ENCODE results near the gene NTM.

The NTM gene

DNA sequence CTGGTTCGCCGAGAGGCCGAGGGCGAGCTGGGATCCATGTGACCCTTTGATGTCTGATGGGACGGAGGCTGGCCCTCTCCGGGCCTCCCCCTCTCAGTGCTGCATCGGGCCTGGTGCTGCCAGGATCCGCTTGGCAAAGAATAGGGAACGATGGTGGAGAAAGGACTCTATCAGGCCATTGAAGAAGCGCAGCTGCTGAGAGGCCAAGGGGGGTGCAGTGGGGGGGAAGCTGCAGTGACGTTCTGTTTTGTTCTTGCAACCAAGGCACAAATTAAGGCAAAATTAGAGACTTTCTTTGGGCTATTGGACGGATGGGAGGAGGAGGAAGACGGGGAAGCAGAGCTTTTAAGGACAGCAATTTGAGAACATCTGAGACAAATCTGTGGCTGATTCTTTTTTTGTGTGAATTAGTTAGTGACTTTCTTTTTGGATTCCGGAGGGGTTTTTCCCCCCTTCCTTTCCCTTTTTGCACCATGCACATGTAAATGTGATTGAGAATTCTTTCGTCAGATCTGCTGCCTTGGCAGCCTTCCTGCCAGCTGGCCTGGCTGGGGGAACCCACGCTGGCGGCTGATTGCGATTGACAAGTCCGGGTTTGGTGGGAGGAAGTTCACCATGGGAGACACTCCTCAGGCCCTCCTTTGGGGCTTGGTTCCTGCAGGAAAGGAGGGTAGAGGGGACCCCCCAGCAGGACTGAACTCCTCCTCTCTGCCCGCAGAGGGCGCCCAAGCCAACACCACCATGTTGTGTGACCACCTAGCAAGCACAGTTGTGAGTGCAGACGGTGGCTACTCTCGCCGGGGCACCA, 214.6 kb downstream of the NTM start:
- DNase-seq (ENCODE audit: low read depth in 1 of 2, low spot score in 1 of 2): no peak
- Histone ChIP-seq H3K4me3 (replicated peaks; ENCODE audit: insufficient read depth, low read length) (no peak overlapping the region), H3K27ac (replicated peaks) (no peak overlapping the region), H3K27me3 (ENCODE audit: insufficient read depth, poor library complexity, severe bottlenecking) (no peaks in the 10 kb centered on the region)
- TF ChIP-seq SPI1 (IDR thresholded peaks at IDR 0.05; ENCODE audit: borderline replicate concordance, low read depth) (no peak), POLR2AphosphoS5 (IDR thresholded peaks at IDR 0.05; ENCODE audit: low read depth) (no peak), GABPA (IDR thresholded peaks at IDR 0.05; ENCODE audit: low read depth) (no peak)
- TF ChIP-seq, protein P1, sequence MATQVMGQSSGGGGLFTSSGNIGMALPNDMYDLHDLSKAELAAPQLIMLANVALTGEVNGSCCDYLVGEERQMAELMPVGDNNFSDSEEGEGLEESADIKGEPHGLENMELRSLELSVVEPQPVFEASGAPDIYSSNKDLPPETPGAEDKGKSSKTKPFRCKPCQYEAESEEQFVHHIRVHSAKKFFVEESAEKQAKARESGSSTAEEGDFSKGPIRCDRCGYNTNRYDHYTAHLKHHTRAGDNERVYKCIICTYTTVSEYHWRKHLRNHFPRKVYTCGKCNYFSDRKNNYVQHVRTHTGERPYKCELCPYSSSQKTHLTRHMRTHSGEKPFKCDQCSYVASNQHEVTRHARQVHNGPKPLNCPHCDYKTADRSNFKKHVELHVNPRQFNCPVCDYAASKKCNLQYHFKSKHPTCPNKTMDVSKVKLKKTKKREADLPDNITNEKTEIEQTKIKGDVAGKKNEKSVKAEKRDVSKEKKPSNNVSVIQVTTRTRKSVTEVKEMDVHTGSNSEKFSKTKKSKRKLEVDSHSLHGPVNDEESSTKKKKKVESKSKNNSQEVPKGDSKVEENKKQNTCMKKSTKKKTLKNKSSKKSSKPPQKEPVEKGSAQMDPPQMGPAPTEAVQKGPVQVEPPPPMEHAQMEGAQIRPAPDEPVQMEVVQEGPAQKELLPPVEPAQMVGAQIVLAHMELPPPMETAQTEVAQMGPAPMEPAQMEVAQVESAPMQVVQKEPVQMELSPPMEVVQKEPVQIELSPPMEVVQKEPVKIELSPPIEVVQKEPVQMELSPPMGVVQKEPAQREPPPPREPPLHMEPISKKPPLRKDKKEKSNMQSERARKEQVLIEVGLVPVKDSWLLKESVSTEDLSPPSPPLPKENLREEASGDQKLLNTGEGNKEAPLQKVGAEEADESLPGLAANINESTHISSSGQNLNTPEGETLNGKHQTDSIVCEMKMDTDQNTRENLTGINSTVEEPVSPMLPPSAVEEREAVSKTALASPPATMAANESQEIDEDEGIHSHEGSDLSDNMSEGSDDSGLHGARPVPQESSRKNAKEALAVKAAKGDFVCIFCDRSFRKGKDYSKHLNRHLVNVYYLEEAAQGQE (IDR thresholded peaks at IDR 0.05; ENCODE audit: insufficient replicate concordance, low read depth): no peak

DNA sequence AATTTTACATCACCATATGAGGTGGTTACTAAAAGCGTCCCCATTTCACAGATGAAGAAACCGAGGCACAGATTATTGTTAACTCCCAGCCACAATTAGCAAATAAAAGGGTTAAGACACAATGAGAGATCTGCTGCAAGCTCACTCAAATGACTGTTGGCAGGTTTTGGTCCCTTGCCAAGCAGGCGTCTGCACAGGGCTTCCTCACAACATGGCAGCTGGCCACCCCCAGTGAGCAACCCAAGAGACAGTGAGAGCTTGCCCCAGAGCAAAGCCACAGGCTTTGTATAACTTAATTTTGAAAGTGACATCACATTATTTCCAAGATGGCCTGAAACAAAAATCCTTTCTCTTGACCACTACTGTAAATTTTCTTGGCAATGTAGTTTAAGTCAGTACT, 217.6 kb downstream of the NTM start:
- no peak overlapping the region for H3K27ac ChIP-seq (replicated peaks)
- TF ChIP-seq, protein P1 (IDR thresholded peaks at IDR 0.05; ENCODE audit: insufficient replicate concordance, low read depth): no peak
- TF ChIP-seq POLR2AphosphoS5 (IDR thresholded peaks at IDR 0.05; ENCODE audit: low read depth) (no peak), SPI1 (IDR thresholded peaks at IDR 0.05; ENCODE audit: borderline replicate concordance, low read depth) (no peak), GABPA (IDR thresholded peaks at IDR 0.05; ENCODE audit: low read depth) (no peak)
- TF ChIP-seq, protein P2, sequence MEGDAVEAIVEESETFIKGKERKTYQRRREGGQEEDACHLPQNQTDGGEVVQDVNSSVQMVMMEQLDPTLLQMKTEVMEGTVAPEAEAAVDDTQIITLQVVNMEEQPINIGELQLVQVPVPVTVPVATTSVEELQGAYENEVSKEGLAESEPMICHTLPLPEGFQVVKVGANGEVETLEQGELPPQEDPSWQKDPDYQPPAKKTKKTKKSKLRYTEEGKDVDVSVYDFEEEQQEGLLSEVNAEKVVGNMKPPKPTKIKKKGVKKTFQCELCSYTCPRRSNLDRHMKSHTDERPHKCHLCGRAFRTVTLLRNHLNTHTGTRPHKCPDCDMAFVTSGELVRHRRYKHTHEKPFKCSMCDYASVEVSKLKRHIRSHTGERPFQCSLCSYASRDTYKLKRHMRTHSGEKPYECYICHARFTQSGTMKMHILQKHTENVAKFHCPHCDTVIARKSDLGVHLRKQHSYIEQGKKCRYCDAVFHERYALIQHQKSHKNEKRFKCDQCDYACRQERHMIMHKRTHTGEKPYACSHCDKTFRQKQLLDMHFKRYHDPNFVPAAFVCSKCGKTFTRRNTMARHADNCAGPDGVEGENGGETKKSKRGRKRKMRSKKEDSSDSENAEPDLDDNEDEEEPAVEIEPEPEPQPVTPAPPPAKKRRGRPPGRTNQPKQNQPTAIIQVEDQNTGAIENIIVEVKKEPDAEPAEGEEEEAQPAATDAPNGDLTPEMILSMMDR (IDR thresholded peaks at IDR 0.05; ENCODE audit: insufficient read depth, low read length): no peak
- no peaks in the 10 kb centered on the region for H3K27me3 ChIP-seq (ENCODE audit: insufficient read depth, poor library complexity, severe bottlenecking)
- no peak for DNase-seq (ENCODE audit: low read depth in 1 of 2, low spot score in 1 of 2)
- no peak overlapping the region for H3K4me3 ChIP-seq (replicated peaks; ENCODE audit: insufficient read depth, low read length)

DNA sequence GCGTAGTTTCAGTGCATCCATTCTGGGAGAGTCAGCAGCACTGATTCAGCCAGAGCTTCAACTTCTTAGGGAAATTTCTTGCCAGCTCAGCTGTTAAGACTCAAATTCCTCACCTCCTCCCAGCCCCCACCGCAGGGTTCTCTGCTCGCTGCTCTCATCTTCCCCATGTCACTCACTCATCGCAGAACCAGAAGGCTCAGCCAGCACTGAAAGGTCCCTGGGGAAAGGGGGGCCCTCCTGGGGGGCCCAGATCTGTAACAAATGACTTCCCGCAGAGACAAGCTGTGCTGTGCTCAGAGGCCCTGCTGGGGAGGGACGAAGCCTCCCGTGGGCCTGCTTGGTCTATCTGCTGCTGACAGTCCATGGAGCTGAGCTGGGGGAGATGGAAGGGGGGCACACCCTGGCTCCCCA, 220.6 kb downstream of the NTM start:
- H3K4me3 ChIP-seq (replicated peaks; ENCODE audit: insufficient read depth, low read length): no peak overlapping the region
- H3K27me3 ChIP-seq (ENCODE audit: insufficient read depth, poor library complexity, severe bottlenecking): no peaks in the 10 kb centered on the region
- DNase-seq (ENCODE audit: low read depth in 1 of 2, low spot score in 1 of 2): no peak
- TF ChIP-seq POLR2AphosphoS5 (IDR thresholded peaks at IDR 0.05; ENCODE audit: low read depth) (no peak), SPI1 (IDR thresholded peaks at IDR 0.05; ENCODE audit: borderline replicate concordance, low read depth) (no peak), GABPA (IDR thresholded peaks at IDR 0.05; ENCODE audit: low read depth) (no peak)
- TF ChIP-seq, protein P1 (IDR thresholded peaks at IDR 0.05; ENCODE audit: insufficient replicate concordance, low read depth): no peak
- TF ChIP-seq, protein P2 (IDR thresholded peaks at IDR 0.05; ENCODE audit: insufficient read depth, low read length): no peak
- no peak overlapping the region for H3K27ac ChIP-seq (replicated peaks)
